Measurements from ENCODE around the gene SOBP.

SOBP gene

DNA sequence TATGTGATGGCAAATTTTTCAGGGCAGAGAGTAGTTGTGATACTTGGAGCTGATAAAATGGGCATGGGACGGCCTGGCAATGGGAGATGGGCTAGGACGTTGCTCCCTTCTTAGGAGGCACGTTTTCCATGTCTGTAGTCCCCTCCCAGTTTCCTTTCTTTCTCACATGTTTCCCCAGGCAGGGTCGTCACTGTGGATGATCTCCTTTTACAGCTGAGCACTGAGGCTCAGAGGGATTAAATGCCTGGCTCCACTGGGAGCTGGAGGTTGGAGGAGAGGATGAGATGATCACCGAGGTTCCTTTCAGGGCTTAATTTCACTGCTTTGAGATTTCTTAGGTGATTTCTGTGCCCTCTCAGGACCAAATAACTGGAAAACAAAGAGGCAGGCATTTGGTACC is 136.7 kb downstream of the SOBP start:
- H3K4me3 ChIP-seq (ENCODE audit: low read depth, low read length): no peak overlapping the region
- in situ Hi-C loops (cut with HindIII; ENCODE audit: low sequenced_read_pairs): no loop called here
- DNase-seq (ENCODE audit: low read depth, low spot score): no peak
- TF ChIP-seq, protein P1, sequence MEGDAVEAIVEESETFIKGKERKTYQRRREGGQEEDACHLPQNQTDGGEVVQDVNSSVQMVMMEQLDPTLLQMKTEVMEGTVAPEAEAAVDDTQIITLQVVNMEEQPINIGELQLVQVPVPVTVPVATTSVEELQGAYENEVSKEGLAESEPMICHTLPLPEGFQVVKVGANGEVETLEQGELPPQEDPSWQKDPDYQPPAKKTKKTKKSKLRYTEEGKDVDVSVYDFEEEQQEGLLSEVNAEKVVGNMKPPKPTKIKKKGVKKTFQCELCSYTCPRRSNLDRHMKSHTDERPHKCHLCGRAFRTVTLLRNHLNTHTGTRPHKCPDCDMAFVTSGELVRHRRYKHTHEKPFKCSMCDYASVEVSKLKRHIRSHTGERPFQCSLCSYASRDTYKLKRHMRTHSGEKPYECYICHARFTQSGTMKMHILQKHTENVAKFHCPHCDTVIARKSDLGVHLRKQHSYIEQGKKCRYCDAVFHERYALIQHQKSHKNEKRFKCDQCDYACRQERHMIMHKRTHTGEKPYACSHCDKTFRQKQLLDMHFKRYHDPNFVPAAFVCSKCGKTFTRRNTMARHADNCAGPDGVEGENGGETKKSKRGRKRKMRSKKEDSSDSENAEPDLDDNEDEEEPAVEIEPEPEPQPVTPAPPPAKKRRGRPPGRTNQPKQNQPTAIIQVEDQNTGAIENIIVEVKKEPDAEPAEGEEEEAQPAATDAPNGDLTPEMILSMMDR (IDR thresholded peaks at IDR 0.05; ENCODE audit: low read depth, low read length): no peak

- no peak overlapping the region for H3K4me3 ChIP-seq (ENCODE audit: low read depth, low read length)
- DNase-seq (ENCODE audit: low read depth, low spot score): no peak
- in situ Hi-C loops (cut with HindIII; ENCODE audit: low sequenced_read_pairs): no loop called here
- TF ChIP-seq, protein P1 (IDR thresholded peaks at IDR 0.05; ENCODE audit: low read depth, low read length): no peak
These were observed 138.1 kb downstream of the SOBP start for GRCh38 chr6:107627969-107628368.

GRCh38 chr6:107628878-107629277 is 139.0 kb downstream of the SOBP start:
- TF ChIP-seq, protein P1 (IDR thresholded peaks at IDR 0.05; ENCODE audit: low read depth, low read length): no peak
- H3K4me3 ChIP-seq (ENCODE audit: low read depth, low read length): no peak overlapping the region
- DNase-seq (ENCODE audit: low read depth, low spot score): no peak
- in situ Hi-C loops (cut with HindIII; ENCODE audit: low sequenced_read_pairs): no loop called here

- in situ Hi-C loops (cut with HindIII; ENCODE audit: low sequenced_read_pairs): no loop called here
- TF ChIP-seq, protein P1 (IDR thresholded peaks at IDR 0.05; ENCODE audit: low read depth, low read length): no peak
- DNase-seq (ENCODE audit: low read depth, low spot score): no peak
- no peak overlapping the region for H3K4me3 ChIP-seq (ENCODE audit: low read depth, low read length)
These were observed 139.7 kb downstream of the SOBP start for GRCh38 chr6:107629548-107630129.

DNA sequence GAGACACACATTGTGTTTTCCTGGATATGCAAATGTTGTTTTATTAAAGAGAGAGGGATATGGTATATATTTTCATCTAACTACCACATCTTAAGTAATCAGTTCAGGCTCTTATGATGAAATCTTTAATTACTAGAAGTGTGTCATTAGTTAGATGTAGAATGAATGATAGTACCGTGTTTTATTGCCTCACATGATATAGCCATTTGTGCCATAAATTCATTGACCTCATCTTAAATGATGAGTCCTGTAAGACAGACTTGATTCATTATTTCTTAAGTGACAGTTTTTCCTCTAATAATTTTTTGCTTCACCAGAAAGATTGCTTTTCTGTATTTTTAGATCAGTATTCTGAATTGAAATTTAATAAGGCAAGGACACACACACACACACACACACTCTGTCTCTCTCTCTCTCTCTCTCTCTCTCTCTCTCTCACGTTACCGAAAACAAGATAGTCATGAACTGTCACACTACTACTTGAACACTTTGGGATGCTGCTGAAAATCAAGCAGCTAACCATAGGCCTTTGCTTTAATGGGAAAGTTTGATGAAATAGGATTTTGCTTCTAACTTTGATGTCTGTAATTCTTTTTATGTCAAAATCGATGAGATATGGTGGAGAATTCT is 140.5 kb downstream of the SOBP start:
- no peak for DNase-seq (ENCODE audit: low read depth, low spot score)
- TF ChIP-seq, protein P1 (IDR thresholded peaks at IDR 0.05; ENCODE audit: low read depth, low read length): no peak
- no peak overlapping the region for H3K4me3 ChIP-seq (ENCODE audit: low read depth, low read length)
- in situ Hi-C loops (cut with HindIII; ENCODE audit: low sequenced_read_pairs): no loop called here

GRCh38 chr6:107632381-107633136 is 142.6 kb downstream of the SOBP start:
- TF ChIP-seq, protein P1 (IDR thresholded peaks at IDR 0.05; ENCODE audit: low read depth, low read length): no peak
- H3K4me3 ChIP-seq (ENCODE audit: low read depth, low read length): no peak overlapping the region
- in situ Hi-C loops (cut with HindIII; ENCODE audit: low sequenced_read_pairs): no loop called here
- no peak for DNase-seq (ENCODE audit: low read depth, low spot score)

All from astrocyte of the spinal cord (primary cell).